Adrenal gland (tissue), 5 donors: ENCODE measurements around the gene ZW10.

Source experiments
- CTCF ChIP-seq, 6 experiments: fragments of 450-650 bp in 4 of 6; fragments of 200-600 bp in 2 of 6; sonication (generic) in 1 of 6; IDR thresholded peaks; 1 replicate in 5 of 6; 2 replicates in 1 of 6; pipeline versions ENCODE4 v1.5.1 to v1.8.0; 2016 to 2021; ENCODE audit warnings: antibody characterized with exemption in 6 of 6, mild to moderate bottlenecking in 2 of 6, moderate library complexity in 1 of 6
- POLR2A ChIP-seq, 2 donors: fragments of 450-650 bp; IDR thresholded peaks; one replicate each; pipeline ENCODE4 v1.6.1; 2017; ENCODE audit warnings: antibody characterized with exemption in 2 of 2, mild to moderate bottlenecking in 2 of 2, moderate library complexity in 1 of 2
- donor health status: DM: no; HTN: no; CAD: no.

- no peak for TF ChIP-seq CTCF (IDR thresholded peaks at IDR 0.05)
- TF ChIP-seq POLR2A (IDR thresholded peaks at IDR 0.05) = no peak
Measured at GRCh38 chr11:113697756-113698407, 75.6 kb downstream of the ZW10 start.
